ENCODE results near the gene CROCC.
"Not testable (repeated sequence)": the region's sequence is repeated elsewhere in the genome, so short reads cannot be mapped to it uniquely, and the experiment has no call there.

GRCh38 chr1:16912742-16913141, 9.0 kb upstream of the CROCC start:
- not testable (repeated sequence) for TF ChIP-seq POLR2A, CTCF (IDR thresholded peaks at IDR 0.05)
